Coronary artery (tissue), 2 donors: ENCODE results near the gene PEF1.

Experiments
- DNase-seq: peaks from one replicate; pipeline ENCODE4 v3.0.0-alpha.2; 2017; ENCODE audit warnings: low spot score
- H3K27ac ChIP-seq, 2 donors: fragments of 200-600 bp; sonication (generic); one replicate each; pipeline ENCODE4 v1.5.1; 2016 to 2019
- H3K4me3 ChIP-seq: fragments of 200-600 bp; sonication (generic); 2 replicates; pipeline ENCODE4 v1.5.1; 2016; ENCODE audit warnings: mild to moderate bottlenecking, moderate library complexity
- TF ChIP-seq, protein P1 (sequence below): fragments of 200-600 bp; sonication (generic); IDR thresholded peaks from one replicate; pipeline ENCODE4 v1.5.1; 2019; ENCODE audit warnings: antibody characterized with exemption

PEF1 gene

DNA sequence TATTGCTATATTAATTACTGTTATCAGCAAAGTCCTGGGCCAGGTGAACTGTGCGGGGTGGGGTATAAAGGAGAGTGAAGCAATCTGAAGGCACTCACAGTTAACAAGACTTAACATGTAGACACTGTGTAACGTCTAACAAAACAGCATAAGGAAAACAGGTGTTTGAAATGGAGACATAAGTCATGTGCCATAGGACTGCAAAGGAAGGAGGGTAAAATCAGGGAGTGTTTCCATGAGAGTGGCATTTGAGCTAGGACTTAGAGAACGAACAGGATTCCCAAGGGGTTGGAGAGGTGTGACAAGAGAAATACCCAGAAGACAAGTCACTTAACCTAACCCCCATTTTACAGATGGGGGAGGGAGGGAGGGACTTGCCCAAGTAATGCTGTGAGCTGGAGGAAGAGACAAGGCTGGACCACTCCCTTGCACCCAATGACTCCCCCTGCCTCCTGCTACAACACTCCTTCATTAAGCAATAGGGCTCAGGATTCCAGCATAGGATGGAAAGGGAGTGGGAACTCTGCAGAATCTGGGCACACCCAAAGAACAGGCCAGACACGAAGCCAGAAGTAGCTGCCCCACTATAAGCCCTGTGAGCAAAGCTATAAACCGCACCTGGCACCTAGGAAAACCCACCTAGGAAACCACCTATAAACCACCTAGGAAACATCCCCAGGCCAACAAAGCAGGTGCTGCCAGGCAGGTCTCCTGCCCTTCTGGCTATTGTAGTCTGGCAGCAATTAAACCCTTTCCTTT, 6.6 kb downstream of the PEF1 start:
- Histone ChIP-seq H3K4me3 (no peak overlapping the region), H3K27ac (no peak overlapping the region)
- no peak for DNase-seq
- TF ChIP-seq, protein P1, sequence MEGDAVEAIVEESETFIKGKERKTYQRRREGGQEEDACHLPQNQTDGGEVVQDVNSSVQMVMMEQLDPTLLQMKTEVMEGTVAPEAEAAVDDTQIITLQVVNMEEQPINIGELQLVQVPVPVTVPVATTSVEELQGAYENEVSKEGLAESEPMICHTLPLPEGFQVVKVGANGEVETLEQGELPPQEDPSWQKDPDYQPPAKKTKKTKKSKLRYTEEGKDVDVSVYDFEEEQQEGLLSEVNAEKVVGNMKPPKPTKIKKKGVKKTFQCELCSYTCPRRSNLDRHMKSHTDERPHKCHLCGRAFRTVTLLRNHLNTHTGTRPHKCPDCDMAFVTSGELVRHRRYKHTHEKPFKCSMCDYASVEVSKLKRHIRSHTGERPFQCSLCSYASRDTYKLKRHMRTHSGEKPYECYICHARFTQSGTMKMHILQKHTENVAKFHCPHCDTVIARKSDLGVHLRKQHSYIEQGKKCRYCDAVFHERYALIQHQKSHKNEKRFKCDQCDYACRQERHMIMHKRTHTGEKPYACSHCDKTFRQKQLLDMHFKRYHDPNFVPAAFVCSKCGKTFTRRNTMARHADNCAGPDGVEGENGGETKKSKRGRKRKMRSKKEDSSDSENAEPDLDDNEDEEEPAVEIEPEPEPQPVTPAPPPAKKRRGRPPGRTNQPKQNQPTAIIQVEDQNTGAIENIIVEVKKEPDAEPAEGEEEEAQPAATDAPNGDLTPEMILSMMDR = no peak

- no peak overlapping the region for H3K27ac ChIP-seq
- no peak for DNase-seq
- H3K4me3 ChIP-seq = no peak overlapping the region
- TF ChIP-seq, protein P1 = no peak
These were observed 11.6 kb downstream of the PEF1 start for GRCh38 chr1:31633117-31633516.

- no peak for DNase-seq
- TF ChIP-seq, protein P1 = no peak
- Histone ChIP-seq H3K27ac (no peak overlapping the region), H3K4me3 (no peak overlapping the region)
These were observed 12.0 kb downstream of the PEF1 start for GRCh38 chr1:31632649-31633048.

GRCh38 chr1:31628931-31629556, 15.6 kb downstream of the PEF1 start:
- H3K27ac ChIP-seq = peak overlapping the region; percentile 74 to 96
- DNase-seq = no peak
- no peak overlapping the region for H3K4me3 ChIP-seq
- TF ChIP-seq, protein P1 = no peak

DNA sequence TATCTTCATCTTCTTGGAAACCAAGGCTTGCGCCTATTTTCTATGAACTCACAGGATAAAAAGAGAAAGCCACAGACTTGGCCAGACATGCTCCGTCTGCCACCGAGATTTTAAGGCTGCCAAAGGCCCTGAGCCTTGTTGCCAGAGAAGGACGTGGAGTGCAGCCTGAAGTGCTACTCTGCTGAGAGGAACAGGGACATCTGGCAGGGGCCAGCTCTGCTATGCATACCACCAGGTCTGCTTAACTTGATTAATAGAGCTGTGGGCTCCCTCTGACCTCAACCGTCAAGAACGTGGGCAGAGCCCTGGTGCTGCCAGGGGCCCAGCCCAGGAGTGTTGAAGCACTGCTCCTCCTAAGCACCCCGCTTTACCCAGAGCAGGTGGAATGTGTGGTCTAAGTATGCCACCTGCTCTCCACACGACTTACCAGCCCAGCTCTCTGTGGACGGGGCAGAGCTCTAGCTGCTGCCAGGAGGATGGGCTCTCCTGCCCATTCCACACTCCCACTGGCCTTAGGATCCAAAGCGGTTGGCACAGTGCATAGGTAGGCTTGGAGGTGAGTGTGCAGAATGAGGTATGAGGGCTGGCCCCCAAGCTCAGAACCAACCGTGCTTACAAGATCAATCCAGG, 16.6 kb downstream of the PEF1 start:
- DNase-seq = peak; percentile 87
- Histone ChIP-seq H3K27ac (peak overlapping the region; percentile 74 to 96), H3K4me3 (no peak overlapping the region)
- TF ChIP-seq, protein P1 = no peak

DNA sequence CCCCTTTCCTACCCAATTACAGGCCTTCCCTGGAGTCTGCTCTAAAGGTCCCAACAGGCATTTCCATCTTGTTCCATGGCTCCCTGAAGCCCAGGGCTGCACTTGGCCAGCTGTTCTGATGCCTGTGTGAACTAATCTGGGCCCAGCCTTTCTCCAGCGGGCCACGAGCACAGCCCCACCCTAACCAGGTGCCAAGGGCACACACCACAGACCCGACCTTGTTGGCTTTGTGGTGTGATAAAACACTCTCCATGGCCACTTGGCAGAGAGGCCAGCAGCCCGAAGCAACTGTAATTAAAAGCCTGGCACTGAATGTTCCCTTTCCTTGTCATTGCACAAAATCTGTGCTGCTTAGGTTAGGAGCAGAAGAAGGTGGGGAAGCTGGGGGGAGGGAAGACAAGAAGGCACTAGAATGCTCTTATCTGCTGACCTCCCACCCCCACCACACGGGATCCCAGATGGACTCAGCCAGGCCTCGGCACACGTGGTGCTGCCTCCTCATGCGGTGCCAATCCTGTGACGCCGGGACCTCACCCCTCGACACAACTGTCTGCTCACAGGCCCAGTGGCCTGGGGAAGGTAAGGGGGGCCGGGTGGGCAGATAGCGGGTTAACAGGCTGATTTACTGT, 17.3 kb downstream of the PEF1 start:
- TF ChIP-seq, protein P1 = no peak
- H3K27ac ChIP-seq = peak overlapping the region; percentile 74 to 96
- DNase-seq = peak; percentile 88
- H3K4me3 ChIP-seq = no peak overlapping the region
